DND-41 (cell line): ENCODE results near the gene DENND1A.

Experiments used
- ATAC-seq: fragments of 200-7000 bp; cut with Tn5 transposase; 3 replicates; pipeline ENCODE4 v1.9.1; 2021; ENCODE audit warnings: low read depth; ENCODE audit not compliant: insufficient read depth
- DNase-seq: peaks from one replicate; pipeline ENCODE4 v3.0.0-alpha.2; 2020
- H2AFZ ChIP-seq: 2 replicates; pipeline ENCODE4 v1.6.0; 2012; ENCODE audit warnings: low read depth, low read length
- H3K27ac ChIP-seq: 2 replicates; pipeline ENCODE4 v1.5.1; 2012; ENCODE audit warnings: low read length, inconsistent platforms
- H3K27me3 ChIP-seq: fragments of 200-600 bp; sonication (generic); 2 replicates; pipeline ENCODE4 v1.6.0; 2012; ENCODE audit warnings: low read length, mild to moderate bottlenecking, inconsistent platforms; ENCODE audit not compliant: insufficient read depth, poor library complexity
- H3K36me3 ChIP-seq: 2 replicates; pipeline ENCODE4 v1.5.1; 2012; ENCODE audit warnings: low read length, inconsistent platforms; ENCODE audit not compliant: insufficient read depth
- H3K4me1 ChIP-seq: 2 replicates; pipeline ENCODE4 v1.5.1; 2012; ENCODE audit warnings: mild to moderate bottlenecking, low read length; ENCODE audit not compliant: insufficient read depth
- H3K4me2 ChIP-seq: 2 replicates; pipeline ENCODE4 v1.6.0; 2012; ENCODE audit warnings: mild to moderate bottlenecking, moderate library complexity, low read length, inconsistent platforms; ENCODE audit not compliant: insufficient read depth
- H3K4me3 ChIP-seq, 2 experiments: fragments of 200-600 bp in 1 of 2; shearing (Covaris generic) in 1 of 2; 2 replicates each; pipeline ENCODE4 v1.5.1; 2012 to 2016; ENCODE audit warnings: inconsistent platforms in 2 of 2, low read length in 2 of 2, mild to moderate bottlenecking in 2 of 2, low read depth in 1 of 2, moderate library complexity in 1 of 2
- H3K79me2 ChIP-seq: 2 replicates; pipeline ENCODE4 v1.6.0; 2012; ENCODE audit warnings: low read length, inconsistent platforms; ENCODE audit not compliant: insufficient read depth
- H3K9ac ChIP-seq: 2 replicates; pipeline ENCODE4 v1.6.0; 2012; ENCODE audit warnings: low read depth, mild to moderate bottlenecking, inconsistent platforms, low read length, moderate library complexity
- H3K9me3 ChIP-seq: 2 replicates; pipeline ENCODE4 v1.5.1; 2012; ENCODE audit warnings: low read length, moderate library complexity, mild to moderate bottlenecking, inconsistent platforms; ENCODE audit not compliant: insufficient read depth, severe bottlenecking
- H4K20me1 ChIP-seq: 2 replicates; pipeline ENCODE4 v1.6.0; 2012; ENCODE audit warnings: low read length; ENCODE audit not compliant: insufficient read depth
- CTCF ChIP-seq: IDR thresholded peaks from 2 replicates; pipeline ENCODE4 v1.5.1; 2012; ENCODE audit warnings: borderline replicate concordance, low read length, moderate library complexity, mild to moderate bottlenecking; ENCODE audit not compliant: poor library complexity, severe bottlenecking; ENCODE audit errors: extremely low read depth
- EZH2 ChIP-seq: IDR thresholded peaks from 3 replicates; pipeline ENCODE4 v1.6.1; 2012; ENCODE audit warnings: borderline replicate concordance, low read depth, mild to moderate bottlenecking, moderate library complexity, low read length, inconsistent platforms; ENCODE audit not compliant: severe bottlenecking

DENND1A gene

GRCh38 chr9:123972618-123973017 lies 42.7 kb upstream of the DENND1A start:
- Histone ChIP-seq H3K27me3 (no peaks in the 10 kb centered on the region), H3K9ac (no peak overlapping the region), H4K20me1 (no peaks in the 10 kb centered on the region), H3K4me3 (no peak overlapping the region), H3K27ac (no peak overlapping the region), H3K4me1 (no peaks in the 10 kb centered on the region), H3K79me2 (no peaks in the 10 kb centered on the region), H3K36me3 (no peaks in the 10 kb centered on the region), H2AFZ (no peak overlapping the region), H3K4me2 (no peak overlapping the region), H3K9me3 (peaks cover 9% of the 10 kb centered on the region)
- ATAC-seq (no peak), DNase-seq (no peak)
- no peak for TF ChIP-seq CTCF

- Histone ChIP-seq H4K20me1 (no peaks in the 10 kb centered on the region), H3K9ac (no peak overlapping the region), H3K4me1 (no peaks in the 10 kb centered on the region), H3K27me3 (no peaks in the 10 kb centered on the region), H3K4me3 (no peak overlapping the region), H3K79me2 (no peaks in the 10 kb centered on the region), H2AFZ (no peak overlapping the region), H3K27ac (no peak overlapping the region), H3K4me2 (no peak overlapping the region), H3K9me3 (peaks cover 5% of the 10 kb centered on the region), H3K36me3 (no peaks in the 10 kb centered on the region)
- TF ChIP-seq CTCF (no peak), EZH2 (no peak)
- DNase-seq: no peak
- ATAC-seq: no peak
Observed at GRCh38 chr9:123967323-123967722, 37.4 kb upstream of the DENND1A start.

GRCh38 chr9:123965801-123966686 lies 36.1 kb upstream of the DENND1A start:
- H3K9me3 ChIP-seq: no peaks in the 10 kb centered on the region
- no peaks in the 10 kb centered on the region for H3K79me2 ChIP-seq
- H3K4me1 ChIP-seq: no peaks in the 10 kb centered on the region
- no peak overlapping the region for H3K4me2 ChIP-seq
- no peaks in the 10 kb centered on the region for H3K27me3 ChIP-seq
- H3K9ac ChIP-seq: no peak overlapping the region
- no peak overlapping the region for H3K27ac ChIP-seq
- no peak for TF ChIP-seq EZH2
- no peak for TF ChIP-seq CTCF
- no peak overlapping the region for H3K4me3 ChIP-seq
- H2AFZ ChIP-seq: no peak overlapping the region
- no peak for DNase-seq
- ATAC-seq: no peak
- no peaks in the 10 kb centered on the region for H3K36me3 ChIP-seq
- no peaks in the 10 kb centered on the region for H4K20me1 ChIP-seq
